Body of pancreas (tissue), 4 donors: ENCODE measurements around the gene SNIP1. TPM values are rescaled to one million over a fixed set of nuclear protein-coding genes. Genes with fewer than 3 reads are reported as not detected.
"Not testable (repeated sequence)": the region's sequence is repeated elsewhere in the genome, so short reads cannot be mapped to it uniquely, and the experiment has no call there.

Experiments
- ATAC-seq: fragments of 150-250 bp; one replicate; pipeline ENCODE4 v1.9.1; 2016
- DNase-seq, 4 donors: peaks; one replicate each; pipeline ENCODE4 v3.0.0-alpha.2; 2019
- H3K27ac ChIP-seq, 4 donors: fragments of 200-600 bp; sonication (generic); 1 replicate in 3 of 4; 2 replicates in 1 of 4; pipeline versions ENCODE4 v1.5.1 to v1.6.1; 2016 to 2019; ENCODE audit warnings: mild to moderate bottlenecking in 1 of 4, mixed read lengths in 1 of 4, moderate library complexity in 1 of 4
- H3K27me3 ChIP-seq, 2 donors: fragments of 200-600 bp; sonication (generic); one replicate each; pipeline ENCODE4 v1.6.0; 2016; ENCODE audit warnings: mild to moderate bottlenecking in 1 of 2
- H3K36me3 ChIP-seq, 2 donors: fragments of 200-600 bp; sonication (generic); replicated peaks in 1 of 2; 2 replicates each; pipeline ENCODE4 v1.5.1; 2016; ENCODE audit warnings: low read depth in 2 of 2; ENCODE audit not compliant: insufficient read depth in 1 of 2
- H3K4me1 ChIP-seq: fragments of 200-600 bp; sonication (generic); one replicate; pipeline ENCODE4 v1.6.0; 2016
- H3K4me3 ChIP-seq, 2 donors: fragments of 200-600 bp; sonication (generic); 1 replicate in 1 of 2; 2 replicates in 1 of 2; pipeline ENCODE4 v1.5.1; 2016 to 2019
- H3K9me3 ChIP-seq, 3 donors: fragments of 200-600 bp; sonication (generic); 1 replicate in 2 of 3; 2 replicates in 1 of 3; pipeline ENCODE4 v1.5.1; 2016
- CTCF ChIP-seq, 7 experiments: fragments of 450-650 bp in 4 of 7; fragments of 200-600 bp in 3 of 7; sonication (generic) in 3 of 7; IDR thresholded peaks; one replicate each; pipeline ENCODE4 v1.5.1; 2016 to 2019; ENCODE audit warnings: antibody characterized with exemption in 7 of 7
- POLR2A ChIP-seq, 3 donors: fragments of 450-650 bp; IDR thresholded peaks; one replicate each; pipeline ENCODE4 v1.6.1; 2016; ENCODE audit warnings: antibody characterized with exemption in 3 of 3, mild to moderate bottlenecking in 2 of 3
- WGBS, 2 donors: methylation state at CpG; one replicate each; pipeline ENCODE4 v1.1.5; 2017; 5-methylcytosine and 5-hydroxymethylcytosine counted together
- intact Hi-C: fragments of 100-400 bp; cut with DNase I; formaldehyde crosslinking; loops from one replicate; pipeline ENCODE4 v1.15.1; 2023
- total RNA-seq, 2 donors: library from RNA; depleted of rRNA; stranded (reverse); fragments of >200 nt; gene quantifications; one replicate each; pipeline ENCODE4 v1.1.0, GENCODE V29; 2016

The SNIP1 gene
- total RNA-seq, 2 donors from 2014 or later: 7.0 to 33.9 TPM

- Histone ChIP-seq H3K27ac (no peak overlapping the region), H3K9me3 (no peaks in the 10 kb centered on the region), H3K4me3 (no peak overlapping the region), H3K36me3 (peaks cover 4 to 8% of the 10 kb centered on the region in 2 donors), H3K27me3 (no peaks in the 10 kb centered on the region), H3K4me1 (no peaks in the 10 kb centered on the region)
- ATAC-seq (no peak), DNase-seq (no peak)
- intact Hi-C loops: no loop called here
- 81 to 96% methylated on average over 2 of the region's 2 CpGs for WGBS, 2 donors
- TF ChIP-seq POLR2A (IDR thresholded peaks at IDR 0.05) (no peak), CTCF (IDR thresholded peaks at IDR 0.05) (no peak)
Measured at GRCh38 chr1:37506740-37507139, 47.4 kb downstream of the SNIP1 start.

- H3K9me3 ChIP-seq, DNase-seq, H3K27me3 ChIP-seq, intact Hi-C loops, H3K36me3 ChIP-seq, H3K4me3 ChIP-seq, ATAC-seq, H3K27ac ChIP-seq: not testable (repeated sequence)
- peaks cover 21% of the 10 kb centered on the region for H3K4me1 ChIP-seq
- 92 to 96% methylated on average over 2 of the region's 2 CpGs for WGBS, 2 donors
Measured at GRCh38 chr1:37502791-37503190, 51.3 kb downstream of the SNIP1 start.

GRCh38 chr1:37502104-37502503 is 52.0 kb downstream of the SNIP1 start:
- no peak for TF ChIP-seq CTCF (IDR thresholded peaks at IDR 0.05)
- TF ChIP-seq POLR2A (IDR thresholded peaks at IDR 0.05): no peak
- ATAC-seq (no peak), DNase-seq (no peak)
- H3K4me1 ChIP-seq: peaks cover 24% of the 10 kb centered on the region
- peaks cover 0 to 7% of the 10 kb centered on the region in 2 donors for H3K36me3 ChIP-seq
- H3K4me3 ChIP-seq: no peak overlapping the region
- intact Hi-C loops: no loop called here
- H3K9me3 ChIP-seq: no peaks in the 10 kb centered on the region
- no peaks in the 10 kb centered on the region for H3K27me3 ChIP-seq
- H3K27ac ChIP-seq: no peak overlapping the region

GRCh38 chr1:37501661-37502060 is 52.4 kb downstream of the SNIP1 start:
- 84 to 96% methylated on average over 5 of the region's 5 CpGs for WGBS, 2 donors
- DNase-seq (no peak), ATAC-seq (no peak)
- H3K27me3 ChIP-seq: no peaks in the 10 kb centered on the region
- H3K27ac ChIP-seq: no peak overlapping the region
- H3K9me3 ChIP-seq: no peaks in the 10 kb centered on the region
- H3K4me3 ChIP-seq: no peak overlapping the region
- peaks cover 24% of the 10 kb centered on the region for H3K4me1 ChIP-seq
- peaks cover 0 to 4% of the 10 kb centered on the region in 2 donors for H3K36me3 ChIP-seq
- TF ChIP-seq CTCF (IDR thresholded peaks at IDR 0.05) (no peak), POLR2A (IDR thresholded peaks at IDR 0.05) (no peak)
- intact Hi-C loops: no loop called here

- Histone ChIP-seq H3K4me3 (no peak overlapping the region), H3K4me1 (peaks cover 29% of the 10 kb centered on the region), H3K27ac (peak overlapping the region; percentile 1 to 61 (median 54)), H3K27me3 (no peaks in the 10 kb centered on the region), H3K9me3 (no peaks in the 10 kb centered on the region), H3K36me3 (peaks cover 0 to 4% of the 10 kb centered on the region in 2 donors)
- intact Hi-C loops: no loop called here
- 50 to 54% methylated on average over 4 of the region's 4 CpGs for WGBS, 2 donors
- peak; percentile 61 to 73 (median 70) for DNase-seq
- peak; percentile 83 for ATAC-seq
- TF ChIP-seq CTCF (IDR thresholded peaks at IDR 0.05) (no peak), POLR2A (IDR thresholded peaks at IDR 0.05) (no peak)
Measured at GRCh38 chr1:37498872-37499617, 55.0 kb downstream of the SNIP1 start.
